ENCODE data around the gene HSBP1L1.

- TF ChIP-seq CTCF (IDR thresholded peaks at IDR 0.05) (no peak), EP300 (IDR thresholded peaks at IDR 0.05) (no peak), POLR2AphosphoS5 (IDR thresholded peaks at IDR 0.05) (no peak)
Measured at GRCh38 chr18:79982736-79983135, 18.3 kb downstream of the HSBP1L1 start.
